Stimulated activated CD8-positive, alpha-beta memory T cell treated with anti-CD3 and anti-CD28 coated beads, Interleukin-7, amount 100 ng/mL, for 4 hours (primary cell): ENCODE measurements around the gene PRMT1.
"Not testable (repeated sequence)": the region's sequence is repeated elsewhere in the genome, so short reads cannot be mapped to it uniquely, and the experiment has no call there.

Experiments used
- DNase-seq, 2 donors: peaks; one replicate each; pipeline ENCODE4 v3.0.0-alpha.2; 2020; ENCODE audit warnings: low read depth in 2 of 2

Gene PRMT1

GRCh38 chr19:49719420-49719819 lies 42.3 kb downstream of the PRMT1 start:
- DNase-seq: not testable (repeated sequence)

- DNase-seq: no peak
These were observed 50.4 kb downstream of the PRMT1 start for GRCh38 chr19:49727217-49728030.

- no peak for DNase-seq
These were observed 53.1 kb downstream of the PRMT1 start for GRCh38 chr19:49730166-49730565.
